GM12892 (cell line): ENCODE results near the gene MUC5AC.

Experiments
- DNase-seq: peaks from one replicate; pipeline ENCODE4 v3.0.0; 2011; ENCODE audit not compliant: insufficient read length
- FAIRE-seq: peaks from 2 replicates; lab custom pipeline; 2011; peaks lifted over from hg19 to GRCh38; lab: Jason Lieb, UNC
- POLR2A ChIP-seq: IDR thresholded peaks from 2 replicates; pipeline ENCODE4 v1.6.1; 2011; ENCODE audit warnings: low read depth, low read length, control low read depth
- POLR2AphosphoS5 ChIP-seq: IDR thresholded peaks from 2 replicates; pipeline ENCODE4 v1.6.1; 2011; ENCODE audit warnings: low read depth, low read length, control low read depth
- TAF1 ChIP-seq: IDR thresholded peaks from 2 replicates; pipeline ENCODE4 v1.6.1; 2011; ENCODE audit warnings: low read depth, mild to moderate bottlenecking, control low read depth, low read length, borderline replicate concordance

MUC5AC gene

GRCh38 chr11:1140642-1141490, 16.9 kb upstream of the MUC5AC start:
- FAIRE-seq: no peak
- no peak for TF ChIP-seq TAF1
- TF ChIP-seq POLR2A: no peak
- TF ChIP-seq POLR2AphosphoS5: no peak
- DNase-seq: no peak

GRCh38 chr11:1146365-1146764, 11.4 kb upstream of the MUC5AC start:
- TF ChIP-seq POLR2AphosphoS5 (no peak), TAF1 (no peak), POLR2A (no peak)
- no peak for FAIRE-seq
- no peak for DNase-seq

GRCh38 chr11:1147792-1148191, 10.0 kb upstream of the MUC5AC start:
- FAIRE-seq: no peak
- TF ChIP-seq TAF1 (no peak), POLR2A (no peak), POLR2AphosphoS5 (no peak)
- DNase-seq: no peak

GRCh38 chr11:1148752-1149180, 9.0 kb upstream of the MUC5AC start:
- TF ChIP-seq POLR2A (no peak), POLR2AphosphoS5 (no peak), TAF1 (no peak)
- no peak for FAIRE-seq
- DNase-seq: no peak

GRCh38 chr11:1149545-1149944, 8.2 kb upstream of the MUC5AC start:
- FAIRE-seq: no peak
- no peak for TF ChIP-seq POLR2AphosphoS5
- no peak for TF ChIP-seq TAF1
- TF ChIP-seq POLR2A: no peak
- no peak for DNase-seq

- FAIRE-seq (no peak), DNase-seq (no peak)
- no peak for TF ChIP-seq POLR2AphosphoS5
- TF ChIP-seq POLR2A: no peak
- no peak for TF ChIP-seq TAF1
Measured at GRCh38 chr11:1150116-1150515, 7.6 kb upstream of the MUC5AC start.

GRCh38 chr11:1150769-1151365, 6.9 kb upstream of the MUC5AC start:
- TF ChIP-seq POLR2A: no peak
- no peak for TF ChIP-seq TAF1
- TF ChIP-seq POLR2AphosphoS5: no peak
- FAIRE-seq: no peak

GRCh38 chr11:1151366-1152315, 6.1 kb upstream of the MUC5AC start:
- TF ChIP-seq POLR2A: no peak
- no peak for TF ChIP-seq POLR2AphosphoS5
- TF ChIP-seq TAF1: no peak
- DNase-seq (no peak), FAIRE-seq (no peak)

More at GRCh38 chr11:1150769-1151365, 6.9 kb upstream of the MUC5AC start:
- no peak for DNase-seq

- FAIRE-seq (no peak), DNase-seq (no peak)
- TF ChIP-seq TAF1 (no peak), POLR2A (no peak), POLR2AphosphoS5 (no peak)
Measured at GRCh38 chr11:1152316-1153104, 5.2 kb upstream of the MUC5AC start.

GRCh38 chr11:1153105-1153950, 4.4 kb upstream of the MUC5AC start:
- DNase-seq (no peak), FAIRE-seq (no peak)
- TF ChIP-seq POLR2AphosphoS5 (no peak), TAF1 (no peak), POLR2A (no peak)
